HG03520 (cell line): ENCODE measurements around the gene CTF1.

Source experiments
- ATAC-seq: cut with Tn5 transposase; IDR thresholded peaks from one replicate; pipeline ENCODE4 v1.9.1; 2021; ENCODE audit warnings: mild to moderate bottlenecking, moderate library complexity; ENCODE audit not compliant: unreplicated experiment

CTF1 gene

GRCh38 chr16:30904114-30904780, 7.8 kb downstream of the CTF1 start:
- no peak for ATAC-seq

GRCh38 chr16:30907064-30907463, 10.7 kb downstream of the CTF1 start:
- no peak for ATAC-seq

- no peak for ATAC-seq
Observed at GRCh38 chr16:30910427-30911029, 14.1 kb downstream of the CTF1 start.

DNA sequence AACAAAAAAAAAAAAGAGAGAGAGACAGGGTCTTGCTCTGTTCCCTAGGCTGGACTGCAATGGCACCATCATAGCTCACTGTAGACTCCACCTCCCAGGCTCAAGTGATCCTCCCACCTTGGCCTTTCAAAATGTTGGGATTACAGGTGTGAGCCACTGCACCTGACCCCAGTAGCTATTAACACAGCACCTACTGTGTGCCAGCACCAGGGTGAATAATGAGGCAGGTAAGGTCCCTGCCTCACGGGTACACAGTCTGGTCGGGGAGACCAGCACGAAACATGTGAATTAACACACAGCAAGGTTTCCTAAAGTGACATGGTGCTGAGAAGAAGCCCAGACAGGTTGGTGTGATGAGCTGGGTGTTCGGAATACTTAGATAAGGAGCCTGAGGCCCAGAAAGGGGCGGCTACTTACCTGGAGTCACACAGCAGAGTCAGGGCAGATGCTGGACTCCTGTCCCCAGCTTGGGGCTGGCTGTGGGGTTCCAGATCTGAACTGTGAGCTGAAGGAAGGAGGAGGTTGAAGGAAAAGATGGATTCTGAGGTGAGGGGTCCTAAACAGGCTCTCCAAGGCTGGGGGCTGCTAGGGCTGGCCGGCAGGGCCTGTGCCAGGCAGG, 16.5 kb downstream of the CTF1 start:
- ATAC-seq, result no peak

GRCh38 chr16:30914830-30915229, 18.4 kb downstream of the CTF1 start:
- no peak for ATAC-seq

GRCh38 chr16:30918614-30919013, 22.2 kb downstream of the CTF1 start:
- ATAC-seq, result no peak

- no peak for ATAC-seq
Observed at GRCh38 chr16:30920891-30921290, 24.5 kb downstream of the CTF1 start.

GRCh38 chr16:30921459-30921747, 25.0 kb downstream of the CTF1 start:
- no peak for ATAC-seq

DNA sequence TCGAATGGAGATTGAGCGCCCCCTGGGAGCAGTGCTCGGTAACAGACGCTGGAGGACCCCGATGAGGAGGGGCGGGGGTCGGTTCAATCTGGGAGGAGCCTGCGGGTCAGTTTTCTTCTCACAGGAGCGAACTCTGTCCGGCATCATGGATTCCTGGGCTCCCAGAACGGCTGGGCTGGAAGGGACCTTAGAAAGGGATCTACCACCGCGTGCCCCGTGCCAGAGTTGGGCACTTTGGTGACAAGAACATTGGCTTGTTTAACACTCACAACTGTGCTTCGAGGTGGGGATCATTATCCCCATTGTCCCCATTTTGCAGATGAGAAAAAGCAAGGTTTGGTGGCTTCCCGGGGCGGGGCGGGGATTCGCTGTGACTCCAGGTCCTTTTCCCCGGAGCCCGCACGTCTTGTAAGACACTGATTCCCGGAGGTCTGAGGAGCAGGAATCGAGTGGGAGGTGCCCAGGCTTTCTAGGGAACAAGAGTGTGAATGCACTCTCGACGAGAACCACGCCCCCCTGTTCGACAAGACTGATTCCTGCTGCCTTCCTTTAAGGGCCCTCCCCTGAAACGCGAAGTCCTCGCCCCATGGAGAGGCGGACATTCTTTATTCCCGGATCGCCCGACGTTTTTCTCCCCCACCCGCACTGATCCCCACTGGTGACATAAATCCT, 25.5 kb downstream of the CTF1 start:
- ATAC-seq, result no peak

DNA sequence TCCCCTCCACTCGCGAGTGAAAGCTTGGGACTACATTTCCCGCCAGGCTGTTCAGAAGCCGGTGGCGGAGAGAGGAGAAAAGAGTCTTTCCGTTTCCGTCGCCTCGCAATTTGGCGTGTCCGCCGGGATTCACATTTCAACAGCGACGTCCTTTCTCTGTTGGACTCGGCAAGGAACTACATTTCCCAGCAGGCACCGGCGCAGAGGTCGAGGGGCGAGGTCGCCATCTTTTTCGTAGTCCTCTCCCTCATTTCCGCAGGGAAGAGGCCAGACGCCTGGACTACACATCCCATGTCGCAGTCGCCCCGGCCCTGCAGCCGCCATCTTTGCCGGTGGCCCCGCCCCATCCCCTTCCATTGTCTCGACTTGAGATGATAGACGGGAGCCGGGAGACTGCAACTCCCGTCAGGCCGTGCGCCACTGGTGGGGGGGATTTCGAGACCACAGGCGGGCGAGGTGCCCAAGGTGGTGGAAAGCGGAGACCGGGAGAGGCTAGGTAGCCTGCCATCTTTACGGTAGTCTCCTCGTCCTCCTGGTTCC, 26.1 kb downstream of the CTF1 start:
- peak; percentile 61 for ATAC-seq

DNA sequence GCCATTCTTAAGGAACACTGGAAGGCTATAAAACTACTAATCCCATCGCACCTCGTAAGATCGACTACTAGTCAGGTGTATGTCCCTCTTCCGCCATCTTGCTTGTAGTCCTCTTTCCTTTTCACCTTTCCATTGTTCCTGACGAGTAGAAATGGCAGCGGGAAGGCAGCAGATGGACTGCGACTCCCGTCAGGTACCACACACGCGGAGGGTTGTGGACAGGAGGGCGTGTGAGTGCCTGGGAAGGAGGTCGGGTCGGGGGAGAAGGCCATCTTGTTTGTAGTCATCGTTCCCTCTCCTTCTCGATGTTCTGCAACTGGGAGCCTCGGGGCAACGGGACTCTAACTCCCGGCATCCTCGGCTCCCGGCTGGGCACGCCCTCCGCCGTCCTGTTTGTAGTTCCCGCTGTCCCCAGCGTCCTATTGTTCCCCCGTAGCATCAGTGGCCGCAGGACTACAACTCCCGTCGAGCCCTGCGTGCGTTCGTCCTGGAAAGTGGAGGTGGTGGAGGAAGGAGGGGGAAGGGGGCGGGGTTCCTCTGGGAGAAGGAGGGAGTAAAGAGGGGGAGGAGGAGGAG, 26.6 kb downstream of the CTF1 start:
- ATAC-seq, result peak; percentile 51

- ATAC-seq, result no peak
Observed at GRCh38 chr16:30923554-30924075, 27.2 kb downstream of the CTF1 start, which contains the start of gene FBXL19. Gene FBXL19 (plus strand): TSS chr16:30923572. CDS start chr16:30925755, 2,183 bp downstream.

DNA sequence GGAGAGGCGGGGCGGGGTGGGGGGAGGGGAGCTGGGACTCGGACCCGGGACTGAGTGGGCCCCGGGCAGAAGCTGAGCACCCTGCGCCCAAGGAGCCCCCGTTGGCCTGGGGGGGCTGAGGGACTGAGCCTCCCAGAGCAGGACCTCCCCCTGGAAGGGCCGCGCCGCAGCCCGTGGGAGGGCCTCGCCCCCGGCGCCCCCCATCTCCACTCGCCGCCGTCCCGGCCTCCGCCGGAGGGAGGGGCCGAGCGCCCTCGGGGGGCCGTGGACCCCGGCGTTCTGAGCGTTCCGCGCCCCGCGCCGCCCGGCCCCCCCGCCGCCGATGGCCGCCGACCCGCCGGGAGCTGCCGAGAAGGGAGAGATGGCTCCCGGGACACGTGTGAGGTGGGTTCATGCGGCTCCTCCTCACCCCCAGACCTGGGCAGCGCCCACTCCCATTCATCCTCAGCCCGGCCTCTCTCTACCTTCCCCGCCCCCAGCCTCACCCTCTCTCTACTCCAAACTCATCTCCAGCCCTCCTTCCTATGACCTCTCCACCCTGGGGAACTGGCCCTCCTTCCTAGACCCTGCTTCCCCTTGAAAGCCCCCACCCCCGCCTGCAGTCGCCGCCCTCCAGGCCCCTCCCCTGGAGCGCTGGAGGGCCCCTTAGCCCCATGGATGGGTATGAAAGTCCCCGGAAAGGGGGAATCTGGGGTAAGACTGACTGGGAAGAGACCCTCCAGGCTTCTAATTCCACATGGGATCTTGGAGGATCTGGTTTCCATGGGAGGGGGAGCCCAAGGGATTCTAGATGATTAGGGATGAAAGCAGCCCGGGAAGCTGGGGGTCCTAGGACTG, 27.9 kb downstream of the CTF1 start:
- ATAC-seq, result no peak

DNA sequence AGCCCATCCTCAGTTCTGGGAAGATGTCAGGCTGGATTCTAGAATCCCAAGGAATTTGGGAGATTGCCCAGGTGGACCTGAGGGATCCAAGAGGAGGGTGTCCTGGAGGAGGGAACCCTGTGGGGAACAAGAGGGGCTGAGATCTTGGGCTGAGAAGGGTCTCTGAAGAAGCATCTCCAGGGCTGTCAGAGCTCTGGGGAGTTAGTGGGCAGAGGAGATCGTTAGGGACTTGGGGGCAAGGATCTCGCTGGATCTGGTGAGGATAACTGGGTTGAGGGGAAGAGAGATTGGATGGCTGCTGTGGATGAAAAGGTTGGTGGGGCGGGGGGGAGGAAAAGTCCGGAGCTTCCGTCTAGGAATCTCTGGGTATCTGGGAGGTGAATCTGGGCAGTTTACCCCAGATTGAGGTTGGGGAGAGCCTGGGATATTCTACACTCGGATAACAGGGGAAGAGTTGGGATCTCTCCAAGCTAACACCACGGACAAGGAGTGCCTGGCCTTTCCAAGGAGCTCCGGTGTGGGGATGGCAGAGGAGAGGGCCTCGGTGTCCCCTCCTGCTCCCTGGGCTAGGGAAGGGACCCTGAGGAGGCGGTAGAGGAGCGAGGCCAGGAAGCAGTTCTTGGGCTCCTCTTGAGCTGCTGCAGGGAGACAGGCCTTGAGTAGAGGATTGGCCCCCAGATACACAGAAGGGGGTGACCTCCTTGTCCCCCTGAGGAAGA, 28.7 kb downstream of the CTF1 start:
- ATAC-seq, result no peak

GRCh38 chr16:30925632-30925987, 29.2 kb downstream of the CTF1 start:
- no peak for ATAC-seq

GRCh38 chr16:30925995-30926811, 29.8 kb downstream of the CTF1 start:
- no peak for ATAC-seq

DNA sequence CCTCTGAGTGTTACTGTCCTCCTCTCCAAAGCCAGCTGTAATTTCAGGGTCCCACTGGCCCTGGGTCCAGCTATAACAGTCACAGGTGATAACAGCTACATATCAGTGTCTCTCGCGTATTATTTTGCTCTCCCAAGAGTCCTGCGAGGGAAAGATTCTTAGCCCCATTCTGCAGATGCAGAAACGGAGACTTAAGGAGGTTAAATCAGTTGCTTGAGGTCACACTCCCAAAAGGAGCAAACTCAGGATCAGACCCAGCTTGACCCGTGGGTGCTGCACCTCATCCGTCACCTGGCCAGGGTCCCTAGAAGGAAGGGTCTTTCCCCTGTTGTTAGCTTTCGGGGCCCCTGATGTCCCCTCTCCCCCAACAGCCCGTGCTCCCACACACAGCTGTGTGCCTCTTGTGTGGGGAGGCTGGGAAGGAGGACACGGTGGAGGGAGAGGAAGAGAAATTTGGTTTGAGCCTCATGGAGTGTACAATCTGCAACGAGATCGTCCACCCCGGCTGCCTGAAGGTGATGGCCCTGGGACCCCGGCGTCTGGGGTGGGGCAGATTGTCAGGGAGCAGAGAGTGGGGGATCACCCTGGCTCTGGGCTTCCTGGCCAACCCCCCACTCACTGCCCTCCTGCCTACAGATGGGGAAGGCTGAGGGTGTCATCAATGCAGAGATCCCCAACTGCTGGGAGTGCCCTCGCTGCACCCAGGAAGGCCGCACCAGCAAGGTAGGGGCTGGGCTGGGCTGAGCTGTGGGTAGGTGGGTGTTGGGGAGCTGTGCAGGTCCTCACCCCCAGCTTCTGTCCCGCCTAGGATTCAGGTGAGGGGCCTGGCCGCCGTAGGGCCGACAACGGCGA, 30.7 kb downstream of the CTF1 start:
- no peak for ATAC-seq
